HepG2 (cell line): ENCODE results near the gene DOC2A. TPM values are rescaled to one million over a fixed set of nuclear protein-coding genes. Genes with fewer than 3 reads are reported as not detected.

Experiments used
- CENPX ChIP-seq: sonication (generic); formaldehyde crosslinking; IDR thresholded peaks from 2 replicates; pipeline ENCODE4 v1.9.0; 2021; ENCODE audit warnings: mild to moderate bottlenecking, missing genetic modification reagents, moderate library complexity
- GABPA ChIP-seq, 2 experiments: IDR thresholded peaks; 2 replicates each; pipeline ENCODE4 v1.6.1; 2011 to 2016; ENCODE audit warnings: low read depth in 2 of 2, low read length in 1 of 2, missing biosample characterization in 1 of 2, missing genetic modification characterization in 1 of 2
- GATAD2A ChIP-seq: IDR thresholded peaks from 2 replicates; pipeline ENCODE4 v1.6.1; 2016
- MLXIP ChIP-seq: sonication (generic); formaldehyde crosslinking; IDR thresholded peaks from 2 replicates; pipeline ENCODE4 v1.9.0; 2021; ENCODE audit warnings: missing genetic modification reagents, borderline replicate concordance
- NFE2 ChIP-seq: sonication (generic); formaldehyde crosslinking; IDR thresholded peaks from 2 replicates; pipeline ENCODE4 v1.4.0; 2020; ENCODE audit warnings: missing genetic modification reagents
- NFKBIZ ChIP-seq: IDR thresholded peaks from 2 replicates; pipeline ENCODE4 v1.6.1; 2018; ENCODE audit warnings: missing genetic modification reagents, missing compliant biosample characterization
- NR2F1 ChIP-seq, 2 experiments: fragments of 450-650 bp in 1 of 2; formaldehyde crosslinking in 1 of 2; IDR thresholded peaks; 2 replicates each; pipeline versions ENCODE4 v1.5.0 to v1.6.1; 2016 to 2020; ENCODE audit warnings: mild to moderate bottlenecking in 1 of 2, missing compliant biosample characterization in 1 of 2, missing genetic modification reagents in 1 of 2, moderate library complexity in 1 of 2
- PLRG1 ChIP-seq: fragments of 450-650 bp; conservative IDR thresholded peaks from 2 replicates; pipeline ENCODE4 v1.6.1; 2016
- RORA ChIP-seq: sonication (generic); formaldehyde crosslinking; IDR thresholded peaks from 2 replicates; pipeline ENCODE4 v1.5.0; 2020; ENCODE audit warnings: mild to moderate bottlenecking, missing genetic modification reagents, moderate library complexity
- SIX4 ChIP-seq: sonication (generic); formaldehyde crosslinking; IDR thresholded peaks from 2 replicates; pipeline ENCODE4 v1.4.0; 2020; ENCODE audit warnings: missing genetic modification reagents
- TGIF2 ChIP-seq: IDR thresholded peaks from 2 replicates; pipeline ENCODE4 v1.6.1; 2016; ENCODE audit warnings: control low read depth, missing compliant biosample characterization
- ZC3H13 ChIP-seq: sonication (generic); formaldehyde crosslinking; IDR thresholded peaks from 2 replicates; pipeline ENCODE4 v1.8.1; 2023; ENCODE audit warnings: mild to moderate bottlenecking, missing genetic modification reagents, moderate library complexity
- ZNF17 ChIP-seq: sonication (generic); formaldehyde crosslinking; IDR thresholded peaks from 2 replicates; pipeline ENCODE4 v1.5.0; 2020; ENCODE audit warnings: mild to moderate bottlenecking, missing genetic modification reagents
- ZNF224 ChIP-seq: sonication (generic); formaldehyde crosslinking; IDR thresholded peaks from 2 replicates; pipeline ENCODE4 v1.5.0; 2020; ENCODE audit warnings: mild to moderate bottlenecking, missing genetic modification reagents
- ZNF343 ChIP-seq: sonication (generic); formaldehyde crosslinking; IDR thresholded peaks from 2 replicates; pipeline ENCODE4 v1.4.0; 2020; ENCODE audit warnings: mild to moderate bottlenecking, missing genetic modification reagents
- ZNF747 ChIP-seq: sonication (generic); formaldehyde crosslinking; IDR thresholded peaks from 2 replicates; pipeline ENCODE4 v1.8.1; 2023; ENCODE audit warnings: missing genetic modification reagents, mild to moderate bottlenecking, borderline replicate concordance
- ZNF780A ChIP-seq: sonication (generic); formaldehyde crosslinking; IDR thresholded peaks from 2 replicates; pipeline ENCODE4 v1.8.0; 2022; ENCODE audit warnings: mild to moderate bottlenecking, missing genetic modification reagents, moderate library complexity
- ZNF782 ChIP-seq: sonication (generic); formaldehyde crosslinking; IDR thresholded peaks from 2 replicates; pipeline ENCODE4 v1.4.0; 2020; ENCODE audit warnings: missing genetic modification reagents, mild to moderate bottlenecking, borderline replicate concordance
- polyA plus RNA-seq, 8 experiments: library from polyadenylated mRNA; depleted of rRNA in 3 of 8; stranded (reverse) in 7 of 8; unstranded in 1 of 8; fragments of >200 nt; fragmentation: Illumina TruSeq in 4 of 8; extraction: Trizol in 4 of 8; gene quantifications; 2 replicates each; pipeline versions ENCODE4 v1.2.1 to v1.2.3, GENCODE V29; 2011 to 2016; ENCODE audit warnings: low read depth in 4 of 8, missing spikeins in 1 of 8, mixed read lengths in 1 of 8; ENCODE audit not compliant: insufficient read depth in 1 of 8
- total RNA-seq, 5 experiments: library from RNA; depleted of rRNA; stranded (reverse); fragments of >200 nt; fragmentation: Illumina TruSeq; extraction: Trizol; gene quantifications; 2 replicates each; pipeline ENCODE4 v1.2.3, GENCODE V29; 2016; ENCODE audit warnings: low read depth in 1 of 5
- TF ChIP-seq, protein P1 (sequence below): sonication (generic); formaldehyde crosslinking; IDR thresholded peaks from 2 replicates; pipeline ENCODE4 v1.8.0; 2022; ENCODE audit warnings: low read depth, missing genetic modification reagents
- TF ChIP-seq, protein P2 (sequence below): sonication (generic); formaldehyde crosslinking; IDR thresholded peaks from 2 replicates; pipeline ENCODE4 v1.8.1; 2023; ENCODE audit warnings: missing genetic modification reagents, mild to moderate bottlenecking, borderline replicate concordance
- TF ChIP-seq, protein P3 (sequence below): sonication (generic); formaldehyde crosslinking; IDR thresholded peaks from 2 replicates; pipeline ENCODE4 v1.9.0; 2021; ENCODE audit warnings: missing genetic modification reagents, borderline replicate concordance
- TF ChIP-seq, protein P4 (sequence below), 2 experiments: sonication (generic) in 1 of 2; formaldehyde crosslinking in 1 of 2; IDR thresholded peaks; 2 replicates each; pipeline versions ENCODE4 v1.4.0 to v1.6.1; 2018 to 2020; ENCODE audit warnings: missing genetic modification reagents in 2 of 2, borderline replicate concordance in 1 of 2, low read depth in 1 of 2, mild to moderate bottlenecking in 1 of 2, missing biosample characterization in 1 of 2
- TF ChIP-seq, protein P5 (sequence below): IDR thresholded peaks from 2 replicates; pipeline ENCODE4 v1.6.1; 2012; ENCODE audit warnings: inconsistent platforms

DOC2A gene
- total and polyA plus RNA-seq, 2 of the 13 experiments (the other 11 are each of a cell fraction or from before 2014, with no cell fraction given): 0.15 to 0.55 TPM

DNA sequence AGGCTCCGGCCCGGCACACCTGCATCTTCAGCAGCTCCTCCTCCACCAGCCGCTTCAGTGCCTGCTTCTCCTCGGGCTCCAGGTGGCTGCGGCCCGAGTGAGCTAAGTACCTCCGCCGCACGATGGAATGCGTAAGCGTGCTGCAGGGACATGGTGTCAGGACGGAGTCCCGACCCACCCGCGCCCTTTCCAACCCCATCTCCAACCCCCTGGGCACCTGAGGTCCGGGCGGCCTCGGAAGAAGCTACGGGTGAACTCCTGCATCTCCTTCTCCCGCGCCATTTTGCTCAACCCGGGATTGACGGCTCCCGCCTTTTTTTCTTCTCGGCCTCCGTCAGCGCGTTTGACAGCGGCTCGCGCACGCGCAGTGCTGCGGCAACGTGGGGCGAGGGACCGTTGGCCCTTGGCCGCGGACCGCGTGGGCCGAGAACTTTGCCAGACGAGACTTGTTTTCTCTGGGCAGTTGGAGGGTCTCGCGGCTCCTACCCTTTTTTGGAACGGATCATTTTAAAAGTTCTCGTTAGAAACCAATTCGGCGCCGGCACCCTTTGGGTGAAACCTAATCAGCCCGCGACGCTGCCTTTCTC lies 15.4 kb downstream of the DOC2A start, which contains the start of gene HIRIP3 (continued):
- peak; percentile 63; the same call in 1 of the 2 replicates for TF ChIP-seq ZNF17 (CRISPR knock-in tag)
- peak; percentile 74 for TF ChIP-seq ZNF747
- TF ChIP-seq ZNF343 (CRISPR knock-in tag): no peak
- TF ChIP-seq PLRG1: no peak
- no peak for TF ChIP-seq GABPA (IDR thresholded peaks at IDR 0.05; ENCODE audit: low read depth, low read length)
- TF ChIP-seq GABPA (CRISPR knock-in tag; IDR thresholded peaks at IDR 0.05; ENCODE audit: low read depth): no peak
- 0 out of 2 replicates have a peak, but pooled peaks have one; percentile 47 for TF ChIP-seq MLXIP (CRISPR knock-in tag)
- peak; percentile 90 for TF ChIP-seq RORA (CRISPR knock-in tag)
- peak; percentile 95 for TF ChIP-seq TGIF2 (CRISPR knock-in tag)
- TF ChIP-seq, protein P1, sequence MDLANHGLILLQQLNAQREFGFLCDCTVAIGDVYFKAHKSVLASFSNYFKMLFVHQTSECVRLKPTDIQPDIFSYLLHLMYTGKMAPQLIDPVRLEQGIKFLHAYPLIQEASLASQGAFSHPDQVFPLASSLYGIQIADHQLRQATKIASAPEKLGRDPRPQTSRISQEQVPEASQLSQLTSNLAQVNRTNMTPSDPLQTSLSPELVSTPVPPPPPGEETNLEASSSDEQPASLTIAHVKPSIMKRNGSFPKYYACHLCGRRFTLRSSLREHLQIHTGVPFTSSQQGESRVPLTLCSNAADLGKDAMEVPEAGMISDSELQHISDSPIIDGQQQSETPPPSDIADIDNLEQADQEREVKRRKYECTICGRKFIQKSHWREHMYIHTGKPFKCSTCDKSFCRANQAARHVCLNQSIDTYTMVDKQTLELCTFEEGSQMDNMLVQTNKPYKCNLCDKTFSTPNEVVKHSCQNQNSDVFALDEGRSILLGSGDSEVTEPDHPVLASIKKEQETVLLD (CRISPR knock-in tag): no peak
- no peak for TF ChIP-seq CENPX (CRISPR knock-in tag)
- TF ChIP-seq, protein P2, sequence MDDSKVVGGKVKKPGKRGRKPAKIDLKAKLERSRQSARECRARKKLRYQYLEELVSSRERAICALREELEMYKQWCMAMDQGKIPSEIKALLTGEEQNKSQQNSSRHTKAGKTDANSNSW (CRISPR knock-in tag): no peak
- no peak; the same call in 1 of the 2 replicates for TF ChIP-seq SIX4 (CRISPR knock-in tag)
- TF ChIP-seq, protein P3, sequence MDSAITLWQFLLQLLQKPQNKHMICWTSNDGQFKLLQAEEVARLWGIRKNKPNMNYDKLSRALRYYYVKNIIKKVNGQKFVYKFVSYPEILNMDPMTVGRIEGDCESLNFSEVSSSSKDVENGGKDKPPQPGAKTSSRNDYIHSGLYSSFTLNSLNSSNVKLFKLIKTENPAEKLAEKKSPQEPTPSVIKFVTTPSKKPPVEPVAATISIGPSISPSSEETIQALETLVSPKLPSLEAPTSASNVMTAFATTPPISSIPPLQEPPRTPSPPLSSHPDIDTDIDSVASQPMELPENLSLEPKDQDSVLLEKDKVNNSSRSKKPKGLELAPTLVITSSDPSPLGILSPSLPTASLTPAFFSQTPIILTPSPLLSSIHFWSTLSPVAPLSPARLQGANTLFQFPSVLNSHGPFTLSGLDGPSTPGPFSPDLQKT (CRISPR knock-in tag): 0 out of 2 replicates have a peak, but pooled peaks have one; percentile 18
- TF ChIP-seq NFE2 (CRISPR knock-in tag): no peak
- TF ChIP-seq ZNF224 (CRISPR knock-in tag): no peak
- peak; percentile 86 for TF ChIP-seq ZC3H13 (CRISPR knock-in tag)
- no peak for TF ChIP-seq NFKBIZ (CRISPR knock-in tag)
- no peak for TF ChIP-seq NR2F1 (CRISPR knock-in tag; IDR thresholded peaks at IDR 0.05)
- no peak for TF ChIP-seq GATAD2A (CRISPR knock-in tag)
- TF ChIP-seq ZNF780A (CRISPR knock-in tag): 0 out of 2 replicates have a peak, but pooled peaks have one; percentile 40
- TF ChIP-seq, protein P4, sequence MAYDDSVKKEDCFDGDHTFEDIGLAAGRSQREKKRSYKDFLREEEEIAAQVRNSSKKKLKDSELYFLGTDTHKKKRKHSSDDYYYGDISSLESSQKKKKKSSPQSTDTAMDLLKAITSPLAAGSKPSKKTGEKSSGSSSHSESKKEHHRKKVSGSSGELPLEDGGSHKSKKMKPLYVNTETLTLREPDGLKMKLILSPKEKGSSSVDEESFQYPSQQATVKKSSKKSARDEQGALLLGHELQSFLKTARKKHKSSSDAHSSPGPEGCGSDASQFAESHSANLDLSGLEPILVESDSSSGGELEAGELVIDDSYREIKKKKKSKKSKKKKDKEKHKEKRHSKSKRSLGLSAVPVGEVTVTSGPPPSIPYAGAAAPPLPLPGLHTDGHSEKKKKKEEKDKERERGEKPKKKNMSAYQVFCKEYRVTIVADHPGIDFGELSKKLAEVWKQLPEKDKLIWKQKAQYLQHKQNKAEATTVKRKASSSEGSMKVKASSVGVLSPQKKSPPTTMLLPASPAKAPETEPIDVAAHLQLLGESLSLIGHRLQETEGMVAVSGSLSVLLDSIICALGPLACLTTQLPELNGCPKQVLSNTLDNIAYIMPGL (CRISPR knock-in tag; IDR thresholded peaks at IDR 0.05; ENCODE audit: borderline replicate concordance in 1 of 2, low read depth in 1 of 2): no peak
- TF ChIP-seq ZNF782: no peak
- TF ChIP-seq, protein P5, sequence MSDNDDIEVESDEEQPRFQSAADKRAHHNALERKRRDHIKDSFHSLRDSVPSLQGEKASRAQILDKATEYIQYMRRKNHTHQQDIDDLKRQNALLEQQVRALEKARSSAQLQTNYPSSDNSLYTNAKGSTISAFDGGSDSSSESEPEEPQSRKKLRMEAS: peak; percentile 98
